H1 (cell line): ENCODE data around the gene PALM3. TPM values are rescaled to one million over a fixed set of nuclear protein-coding genes. Genes with fewer than 3 reads are reported as not detected.

ENCODE experiments used
- ASH2L ChIP-seq: fragments of 200-600, 300-600 bp; sonication (generic); IDR thresholded peaks from one replicate; pipeline ENCODE4 v1.7.1; 2017; ENCODE audit warnings: low read length
- BCL11A ChIP-seq, 2 experiments: IDR thresholded peaks; one replicate each; pipeline ENCODE4 v1.6.1; 2011; ENCODE audit warnings: low read depth in 2 of 2, low read length in 2 of 2, mild to moderate bottlenecking in 2 of 2
- CBX8 ChIP-seq: fragments of 300-800, 300-1000 bp; sonication (generic); IDR thresholded peaks from 2 replicates; pipeline ENCODE4 v1.7.1; 2016; ENCODE audit warnings: low read depth, low read length, borderline replicate concordance
- CREB1 ChIP-seq: IDR thresholded peaks from 2 replicates; pipeline ENCODE4 v1.6.1; 2012; ENCODE audit warnings: inconsistent platforms
- CTBP2 ChIP-seq: IDR thresholded peaks from 2 replicates; pipeline ENCODE4 v1.7.0; 2011; ENCODE audit warnings: borderline replicate concordance, mild to moderate bottlenecking, moderate library complexity, mixed read lengths, low read length; ENCODE audit not compliant: insufficient read depth, insufficient read length
- CTCF ChIP-seq, 3 experiments: IDR thresholded peaks; 1 replicate in 2 of 3; 2 replicates in 1 of 3; pipeline versions ENCODE4 v1.5.1 to v1.6.1; 2011; ENCODE audit warnings: low read length in 3 of 3, mild to moderate bottlenecking in 3 of 3, inconsistent platforms in 2 of 3, low read depth in 1 of 3, moderate library complexity in 1 of 3; ENCODE audit not compliant: insufficient read depth in 1 of 3; ENCODE audit errors: control extremely low read depth in 1 of 3
- GABPA ChIP-seq: IDR thresholded peaks from 2 replicates; pipeline ENCODE4 v1.6.1; 2011; ENCODE audit warnings: mild to moderate bottlenecking, low read length, moderate library complexity, borderline replicate concordance; ENCODE audit not compliant: insufficient read depth
- KDM1A ChIP-seq: fragments of 200-600, 300-600 bp; sonication (generic); IDR thresholded peaks from 2 replicates; pipeline ENCODE4 v1.7.1; 2016; ENCODE audit warnings: mild to moderate bottlenecking, low read length, borderline replicate concordance
- MAFK ChIP-seq: IDR thresholded peaks from 2 replicates; pipeline ENCODE4 v1.6.1; 2012; ENCODE audit warnings: low read depth, mild to moderate bottlenecking, improper control_type of control experiment, low read length
- NANOG ChIP-seq: IDR thresholded peaks from 2 replicates; pipeline ENCODE4 v1.6.1; 2011; ENCODE audit warnings: low read length, low read depth, mild to moderate bottlenecking, inconsistent platforms; ENCODE audit not compliant: insufficient read depth, poor library complexity, severe bottlenecking
- NRF1 ChIP-seq: IDR thresholded peaks from 2 replicates; pipeline ENCODE4 v1.6.1; 2011; ENCODE audit warnings: mild to moderate bottlenecking, low read depth, low read length, improper control_type of control experiment
- PHF8 ChIP-seq: fragments of 200-600 bp; sonication (generic); conservative IDR thresholded peaks from 2 replicates; pipeline ENCODE4 v1.7.1; 2012; ENCODE audit warnings: low read depth, mild to moderate bottlenecking, inconsistent platforms, low read length, moderate library complexity
- RAD21 ChIP-seq, 2 experiments: IDR thresholded peaks in 1 of 2; conservative IDR thresholded peaks in 1 of 2; 2 replicates each; pipeline ENCODE4 v1.6.1; 2011; ENCODE audit warnings: low read depth in 2 of 2, low read length in 2 of 2, improper control_type of control experiment in 1 of 2, inconsistent platforms in 1 of 2, mild to moderate bottlenecking in 1 of 2, moderate library complexity in 1 of 2
- RNF2 ChIP-seq: fragments of 200-900, 300-1000 bp; sonication (generic); IDR thresholded peaks from 2 replicates; pipeline ENCODE4 v1.7.1; 2016; ENCODE audit warnings: borderline replicate concordance, low read depth, mild to moderate bottlenecking, antibody characterized with exemption, low read length; ENCODE audit not compliant: poor library complexity, severe bottlenecking; ENCODE audit errors: missing control alignments
- SIN3A ChIP-seq, 2 experiments: IDR thresholded peaks in 1 of 2; conservative IDR thresholded peaks in 1 of 2; 2 replicates each; pipeline ENCODE4 v1.6.1; 2011 to 2012; ENCODE audit warnings: low read length in 2 of 2, improper control_type of control experiment in 1 of 2, low read depth in 1 of 2, mild to moderate bottlenecking in 1 of 2
- TAF1 ChIP-seq: IDR thresholded peaks from 2 replicates; pipeline ENCODE4 v1.6.1; 2011; ENCODE audit warnings: mild to moderate bottlenecking, low read depth, low read length
- TAF7 ChIP-seq: optimal IDR thresholded peaks from 2 replicates; pipeline ENCODE3; 2011; ENCODE audit warnings: low read depth, mild to moderate bottlenecking, inconsistent platforms, low read length, moderate library complexity, borderline replicate concordance
- TEAD4 ChIP-seq: IDR thresholded peaks from 2 replicates; pipeline ENCODE4 v1.6.1; 2012; ENCODE audit warnings: low read depth, low read length, inconsistent platforms, mixed read lengths
- ZNF274 ChIP-seq: IDR thresholded peaks from 2 replicates; pipeline ENCODE4 v1.7.0; 2012; ENCODE audit warnings: low read length, borderline replicate concordance; ENCODE audit errors: extremely low read depth
- polyA plus RNA-seq, 7 experiments: library from polyadenylated mRNA; depleted of rRNA in 3 of 7; stranded (reverse) in 5 of 7; unstranded in 2 of 7; fragments of >200 nt in 5 of 7; fragments of 200-250 nt in 2 of 7; gene quantifications; 1 replicate in 5 of 7; 2 replicates in 1 of 7; 4 replicates in 1 of 7; pipeline versions ENCODE4 v1.2.1 to v1.2.3, GENCODE V29; 2011 to 2013; ENCODE audit warnings: missing spikeins in 2 of 7, mixed read lengths in 2 of 7
- total RNA-seq: library from RNA; stranded (reverse); fragmentation: NEBNext Ultra II Directional; extraction: Animal tissue kit (Norgen Biotek cat#: 25700); gene quantifications from 2 replicates; pipeline ENCODE4 v1.2.1, GENCODE V29; 2021

The PALM3 gene
- total and polyA plus RNA-seq, 2 of the 8 experiments (the other 6 are each of a cell fraction or from before 2014, with no cell fraction given), result 5.8 to 31.3 TPM

DNA sequence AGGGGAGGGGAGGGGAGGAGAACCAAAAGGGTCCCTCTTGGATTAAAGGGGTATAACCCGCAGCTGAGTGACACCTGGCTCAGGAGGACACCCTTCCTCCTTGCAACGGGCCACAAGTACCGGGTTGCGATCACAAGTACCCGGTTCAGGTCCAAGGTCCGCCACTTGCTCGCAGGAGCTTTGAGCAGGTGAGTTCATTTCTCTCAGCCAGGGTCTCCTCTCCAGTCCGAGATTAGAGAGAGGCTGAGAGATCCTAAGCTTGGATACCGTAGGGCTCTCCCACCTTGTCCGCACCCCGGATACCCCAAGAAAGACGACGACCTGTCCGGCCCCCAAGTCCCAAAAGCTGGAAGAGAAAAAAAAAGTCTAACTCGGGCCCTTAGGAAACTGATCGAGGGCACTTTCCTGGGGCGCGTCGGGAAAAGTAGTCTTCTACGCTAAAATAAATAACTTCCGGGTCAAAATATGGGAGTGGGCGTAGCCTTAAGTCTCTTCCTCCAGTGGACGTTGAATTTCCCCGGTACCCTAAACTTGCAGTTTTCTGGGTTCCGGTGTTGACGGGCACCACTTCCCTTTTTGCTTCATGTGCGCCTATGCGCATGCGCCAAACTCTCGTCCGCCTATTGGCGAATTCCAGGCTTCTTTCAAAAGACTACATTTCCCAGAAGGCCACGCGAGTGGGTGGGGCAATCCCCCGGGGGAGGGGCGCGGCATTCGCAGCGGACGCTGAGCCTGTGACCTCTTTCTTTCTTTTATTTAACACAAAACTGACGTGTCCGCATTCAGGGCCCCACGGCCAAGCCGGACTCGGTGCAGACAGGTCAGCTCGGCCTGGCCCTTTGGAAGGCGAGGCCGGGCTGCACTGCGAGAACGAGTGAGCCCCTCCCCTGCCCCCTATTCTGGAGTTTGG lies 19.3 kb upstream of the PALM3 start (continued):
- TF ChIP-seq CTBP2, result no peak
- TF ChIP-seq RNF2, result no peak
- no peak for TF ChIP-seq CBX8
- TF ChIP-seq MAFK, result no peak
- TF ChIP-seq KDM1A, result no peak
- no peak for TF ChIP-seq RAD21 (IDR thresholded peaks at IDR 0.05 in 1 of 2, conservative IDR thresholded peaks at IDR 0.05 in 1 of 2; ENCODE audit: low read depth in 2 of 2, low read length in 2 of 2)
- peak; percentile 80 for TF ChIP-seq NRF1
- peak; percentile 89 for TF ChIP-seq GABPA
- TF ChIP-seq TAF7, result no peak
- TF ChIP-seq PHF8, result no peak; the same call in 1 of the 2 replicates
- TF ChIP-seq BCL11A (IDR thresholded peaks at IDR 0.05; ENCODE audit: low read depth in 2 of 2, low read length in 2 of 2), result no peak
- peak; percentile 39; the same call in 1 of the 2 replicates for TF ChIP-seq TAF1
- peak in 1 of 2 experiments; percentile 90; a peak in 2 of 4 replicates for TF ChIP-seq SIN3A (conservative IDR thresholded peaks at IDR 0.05 in 1 of 2, IDR thresholded peaks at IDR 0.05 in 1 of 2; ENCODE audit: low read depth in 1 of 2, low read length in 2 of 2)
- TF ChIP-seq ZNF274, result no peak
- peak; percentile 78 for TF ChIP-seq CREB1
- no peak for TF ChIP-seq CTCF (IDR thresholded peaks at IDR 0.05; ENCODE audit: control extremely low read depth in 1 of 3, insufficient read depth in 1 of 3, low read depth in 1 of 3, low read length in 3 of 3)
- TF ChIP-seq NANOG, result no peak
- TF ChIP-seq TEAD4, result peak; percentile 88
- TF ChIP-seq ASH2L, result no peak
